GF-D8 (cell line): ENCODE results near the gene TMEM107.

ENCODE experiments used
- DNase-seq: peaks from one replicate; lab custom pipeline; 2025; lab: John Stamatoyannopoulos, UW

TMEM107 gene

DNA sequence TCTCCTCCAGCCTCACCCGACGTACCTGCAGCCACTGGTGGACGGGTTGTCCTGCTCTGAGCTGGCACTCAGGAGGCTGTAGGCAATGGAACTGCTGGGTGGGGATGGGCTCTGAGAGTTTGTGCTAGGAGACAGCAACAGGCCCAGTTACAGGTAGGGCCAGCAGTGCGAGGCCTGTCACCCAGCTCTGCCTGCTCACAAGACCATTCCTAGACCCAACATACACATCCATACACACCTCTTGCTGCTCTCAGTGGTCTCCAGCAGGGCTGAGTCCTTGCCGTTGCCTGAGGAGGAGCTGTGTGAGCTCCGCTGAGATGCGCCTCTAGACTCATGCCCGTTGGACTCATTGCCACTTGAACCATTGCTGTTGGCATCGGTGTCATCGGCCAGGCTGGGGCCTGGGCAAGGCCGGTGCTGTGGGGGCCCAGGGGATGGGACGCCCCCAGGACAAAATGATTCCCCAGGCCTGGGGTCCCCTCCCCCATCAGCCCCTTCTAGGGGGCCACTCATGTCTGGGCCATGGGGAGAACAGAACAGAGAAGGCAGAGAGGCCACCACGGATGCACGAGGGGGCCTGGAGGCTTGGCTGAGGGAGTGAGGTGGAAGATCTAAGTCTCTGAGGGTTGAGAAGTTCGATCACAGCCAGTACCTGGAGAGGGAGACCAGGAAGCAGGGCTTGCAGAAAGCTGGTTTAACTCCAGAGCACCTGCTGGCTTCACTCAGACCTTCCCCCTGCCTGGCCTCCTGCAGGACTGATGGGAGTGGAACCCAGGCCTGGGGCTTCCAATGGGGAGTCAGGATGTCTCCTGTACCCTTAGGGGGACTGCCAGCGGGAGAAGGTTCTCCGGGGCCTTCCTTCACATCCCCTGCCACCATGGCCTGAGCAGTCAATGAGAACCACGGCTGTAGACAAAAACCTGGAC is 25.7 kb downstream of the TMEM107 start:
- DNase-seq, result no peak

DNA sequence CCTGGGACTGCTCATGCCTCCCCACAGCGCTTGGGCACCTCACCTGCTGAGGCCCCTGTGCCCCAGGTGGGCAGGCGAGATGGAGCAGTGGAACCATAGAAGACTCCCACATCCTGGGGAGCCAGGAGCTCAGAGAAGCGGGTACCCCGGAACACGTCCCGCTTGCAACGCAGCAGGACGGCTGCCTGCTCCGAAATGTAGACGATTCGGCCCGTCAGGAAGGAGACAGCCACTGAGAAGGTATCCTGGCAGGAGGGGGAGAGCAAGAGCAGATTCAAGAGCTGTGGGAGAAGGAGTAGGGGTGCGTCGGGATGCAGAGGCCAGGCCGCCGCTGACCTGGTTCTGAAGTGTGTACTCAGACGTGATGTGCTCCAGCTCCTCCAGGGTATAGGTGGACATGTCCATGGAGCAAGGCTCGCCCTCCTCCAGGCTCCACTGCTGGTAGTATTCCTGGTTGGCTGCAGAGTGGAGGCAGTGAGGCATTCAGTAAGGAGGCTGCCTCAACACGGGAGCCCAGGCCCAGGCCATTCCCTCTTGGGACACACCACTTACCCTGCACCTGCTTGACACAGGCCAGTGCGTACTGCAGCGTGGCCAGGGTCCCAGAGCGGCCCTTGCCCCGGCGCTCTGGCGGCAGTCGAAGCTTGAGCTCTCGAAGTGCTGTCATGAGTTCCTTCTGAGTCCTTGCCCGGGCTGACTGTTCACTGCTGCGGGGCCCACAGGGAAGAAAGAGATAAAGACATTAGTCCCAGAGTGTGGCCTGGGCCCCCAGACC is 26.6 kb downstream of the TMEM107 start:
- DNase-seq, result no peak

DNA sequence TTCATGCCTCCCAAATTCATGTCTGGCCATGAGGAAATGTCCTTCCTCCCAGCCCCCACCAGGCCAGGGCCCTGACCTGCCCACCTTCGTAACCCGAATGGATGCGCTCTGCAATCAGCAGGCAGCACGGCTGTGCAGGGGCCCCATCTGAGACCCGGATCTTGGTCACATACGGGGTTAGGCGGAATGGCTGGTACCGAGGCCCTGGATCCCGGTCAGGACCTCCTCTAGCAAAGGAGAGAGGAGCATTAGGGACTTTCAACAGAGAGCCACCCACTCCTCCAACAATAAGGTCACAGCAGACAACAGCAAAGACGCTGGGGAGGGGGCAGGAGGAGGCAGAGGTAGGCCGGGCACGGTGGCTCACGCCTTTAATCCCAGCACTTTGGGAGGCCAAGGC is 27.6 kb downstream of the TMEM107 start:
- DNase-seq, result no peak

DNA sequence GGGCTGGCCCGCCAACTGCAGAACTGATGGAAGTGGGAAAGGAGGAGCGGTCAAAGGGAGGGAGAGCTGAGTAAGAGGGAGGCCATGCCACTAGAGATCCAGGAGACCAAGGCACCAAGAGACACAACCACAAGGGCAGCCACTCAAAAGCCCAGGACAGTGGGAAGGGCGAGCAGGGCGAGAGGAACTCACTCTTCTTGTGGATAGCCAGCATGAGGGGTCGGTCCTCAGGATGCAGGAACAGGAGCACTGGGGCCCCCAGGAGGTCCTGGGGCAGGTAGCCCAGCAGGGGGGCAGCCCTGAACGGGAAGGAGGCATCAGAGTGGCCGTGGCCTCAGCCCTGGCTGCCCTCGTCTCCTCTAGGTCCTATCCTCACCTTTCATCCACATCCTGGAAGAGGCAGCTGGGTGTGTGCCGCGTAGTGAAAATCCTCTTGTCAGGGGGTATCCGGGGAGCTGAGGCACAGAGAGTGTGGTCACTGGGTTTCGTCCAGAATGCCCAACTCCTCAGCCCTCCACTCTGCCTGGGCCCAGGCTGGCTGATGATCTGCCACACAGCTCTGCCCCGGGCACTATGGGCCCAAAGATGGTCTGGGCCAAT is 28.3 kb downstream of the TMEM107 start:
- no peak for DNase-seq

DNA sequence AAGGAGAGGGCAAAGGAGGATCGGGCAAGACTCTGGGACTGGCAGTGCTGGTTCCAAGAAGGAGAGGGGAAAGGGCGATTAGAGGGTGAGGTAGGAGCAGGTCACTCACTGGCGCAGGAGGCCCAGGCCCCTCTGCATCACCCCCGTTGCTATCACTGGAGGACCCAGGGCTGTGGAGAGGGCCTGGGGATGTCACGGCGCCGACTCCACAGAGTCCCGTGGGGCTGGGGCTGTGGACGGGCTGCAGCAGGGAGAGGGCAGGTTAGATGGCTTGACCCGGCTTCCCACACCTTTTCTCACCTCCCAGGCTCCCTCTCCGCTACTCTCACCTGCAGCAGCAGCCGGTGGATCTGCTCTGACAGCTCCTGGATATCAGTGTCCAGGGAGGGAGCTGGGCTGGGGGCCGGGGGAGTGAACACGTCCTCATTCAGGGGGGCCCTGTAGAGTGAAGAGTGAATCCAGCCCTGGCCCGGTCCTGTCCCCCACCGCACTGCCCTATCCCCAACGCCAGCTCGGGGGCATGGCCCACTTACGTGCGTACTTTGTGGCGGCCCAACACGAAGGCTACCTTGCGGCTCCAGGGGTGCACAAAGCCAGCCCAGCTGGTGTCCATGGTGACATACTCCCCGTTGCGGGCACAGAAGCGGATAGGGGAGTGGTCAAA is 28.9 kb downstream of the TMEM107 start:
- no peak for DNase-seq

DNA sequence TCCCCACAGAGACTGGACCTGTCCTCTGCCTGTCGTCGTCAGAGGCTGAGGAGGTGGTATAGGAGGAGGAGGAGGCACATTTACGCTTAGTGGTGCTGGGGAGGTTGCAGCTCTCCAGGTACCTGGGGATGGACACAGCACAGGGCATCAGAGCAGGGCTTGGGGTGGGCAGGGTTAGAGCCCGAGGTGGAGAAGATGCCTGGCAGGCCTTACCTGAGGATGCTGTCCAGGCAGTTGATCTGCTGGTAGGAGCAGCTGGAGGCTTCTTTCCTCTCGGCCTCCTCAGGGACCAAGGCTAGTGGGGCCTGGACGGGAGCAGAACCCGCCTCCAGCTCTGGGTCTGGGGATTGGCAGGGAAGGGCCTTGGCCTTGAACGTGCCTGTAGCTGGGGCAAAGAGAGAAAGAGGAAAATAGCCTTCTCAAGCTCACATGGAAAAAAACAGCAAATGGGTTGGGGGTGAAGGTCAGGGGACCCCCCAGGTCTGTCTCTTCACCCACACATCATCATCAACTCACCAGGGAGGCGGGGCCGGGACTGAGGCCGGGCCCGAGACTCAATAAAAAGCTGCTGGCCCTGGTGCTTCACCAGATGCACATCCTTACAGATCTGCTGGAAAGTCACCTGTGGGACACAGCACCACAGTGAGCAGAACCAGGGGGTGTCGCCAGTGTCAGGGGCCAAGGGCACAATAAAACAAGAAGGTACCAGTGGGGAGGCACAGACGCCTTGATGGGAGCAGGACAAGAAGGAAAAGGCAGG is 29.6 kb downstream of the TMEM107 start:
- no peak for DNase-seq

DNA sequence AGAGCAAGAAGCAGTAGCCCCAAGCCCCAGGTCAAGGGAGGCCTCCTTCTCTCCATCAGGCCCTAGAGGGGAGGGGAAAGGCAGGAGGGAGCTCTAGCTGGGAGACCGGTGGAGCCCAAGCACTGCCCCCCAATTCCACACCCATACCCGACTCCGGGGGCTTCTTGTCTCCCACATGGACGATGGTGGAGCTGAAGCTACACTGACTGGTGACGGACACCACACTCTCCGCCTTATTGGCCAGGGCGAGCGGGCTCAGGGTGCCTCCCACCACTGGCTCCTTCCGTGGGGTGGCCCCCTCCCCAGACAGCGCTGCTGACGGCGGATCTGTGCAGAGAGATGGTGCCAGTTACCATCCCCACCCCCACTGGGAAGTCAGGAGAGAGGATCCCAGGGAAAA is 30.4 kb downstream of the TMEM107 start:
- DNase-seq, result no peak

DNA sequence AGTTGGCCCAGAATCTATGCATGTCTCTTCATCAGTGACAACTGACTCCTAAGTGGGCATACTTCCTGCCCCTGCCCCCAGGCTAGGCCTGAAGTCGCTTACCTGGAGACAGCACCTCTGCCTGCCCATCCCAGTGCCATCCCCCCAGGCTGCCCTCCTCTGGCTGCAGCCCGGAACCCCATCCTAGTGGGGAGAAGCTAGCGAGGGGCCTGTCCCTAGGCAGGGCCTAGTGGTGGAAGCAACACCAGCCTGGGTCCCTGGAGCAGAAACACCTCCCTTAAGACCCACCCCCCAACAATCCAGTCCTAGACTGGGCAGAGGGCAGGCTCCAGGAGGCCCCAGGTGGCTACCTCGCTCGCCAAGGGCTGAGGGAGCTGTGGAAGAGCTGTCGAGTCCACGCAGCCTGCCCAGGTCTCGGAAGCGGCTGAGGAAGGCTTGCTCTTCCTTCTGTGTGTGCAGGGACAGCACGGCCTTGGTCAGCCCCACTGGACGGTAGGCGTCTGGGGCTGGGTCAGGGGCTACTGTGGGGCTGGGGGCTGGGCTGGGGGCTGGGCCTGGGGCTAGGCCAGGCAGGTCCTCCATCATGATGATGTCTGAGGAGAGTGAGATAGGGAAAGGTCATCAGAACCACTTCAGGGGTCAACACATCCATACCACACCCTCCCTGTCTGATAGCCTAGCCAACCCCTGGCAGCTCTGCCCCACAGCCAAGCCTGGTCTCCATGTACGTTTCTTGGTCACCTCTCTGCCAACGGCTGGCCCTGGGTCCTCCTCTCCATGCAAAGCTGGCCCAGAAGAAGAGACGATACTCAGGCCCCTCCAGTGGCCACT is 31.6 kb downstream of the TMEM107 start:
- no peak for DNase-seq

DNA sequence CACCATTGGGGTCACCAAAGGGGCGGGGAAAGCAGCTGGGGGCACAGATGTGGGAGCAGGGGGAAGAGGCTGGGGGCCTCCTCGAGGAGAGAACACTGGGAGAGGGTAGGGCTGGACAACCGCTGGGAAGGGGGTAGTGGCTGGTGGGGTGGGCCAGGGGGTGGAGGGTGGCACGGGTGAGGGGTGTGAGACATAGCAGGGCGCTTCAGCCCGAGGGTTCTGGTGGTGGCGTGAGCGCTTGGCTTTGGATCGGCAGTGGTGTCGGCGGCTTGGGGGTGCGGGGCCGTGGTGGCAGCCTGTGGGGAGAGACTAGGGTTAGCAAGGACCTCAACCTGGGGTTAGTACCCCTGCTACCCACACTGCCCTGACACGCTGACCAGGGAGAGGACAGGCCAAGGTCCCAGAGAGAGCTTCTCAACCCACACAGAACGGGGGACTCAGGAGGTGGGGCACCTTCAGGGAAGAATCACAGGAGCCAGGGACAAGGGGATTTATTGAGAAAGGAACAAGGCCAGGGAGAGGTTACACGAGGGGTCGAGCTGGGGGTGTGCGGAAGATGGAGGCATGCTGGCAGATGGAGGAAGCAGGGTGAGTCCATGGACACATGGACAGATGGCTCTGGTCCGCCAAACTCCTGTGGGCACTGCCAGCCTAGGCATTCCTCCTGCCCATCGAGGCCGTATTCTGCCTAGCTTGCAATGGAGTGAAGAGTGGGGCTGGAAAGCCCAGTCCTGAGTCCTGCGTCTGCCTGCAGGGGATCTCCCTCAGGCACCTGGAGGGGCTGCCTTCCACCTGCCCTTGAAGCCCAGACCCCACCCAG is 32.4 kb downstream of the TMEM107 start:
- DNase-seq, result no peak

DNA sequence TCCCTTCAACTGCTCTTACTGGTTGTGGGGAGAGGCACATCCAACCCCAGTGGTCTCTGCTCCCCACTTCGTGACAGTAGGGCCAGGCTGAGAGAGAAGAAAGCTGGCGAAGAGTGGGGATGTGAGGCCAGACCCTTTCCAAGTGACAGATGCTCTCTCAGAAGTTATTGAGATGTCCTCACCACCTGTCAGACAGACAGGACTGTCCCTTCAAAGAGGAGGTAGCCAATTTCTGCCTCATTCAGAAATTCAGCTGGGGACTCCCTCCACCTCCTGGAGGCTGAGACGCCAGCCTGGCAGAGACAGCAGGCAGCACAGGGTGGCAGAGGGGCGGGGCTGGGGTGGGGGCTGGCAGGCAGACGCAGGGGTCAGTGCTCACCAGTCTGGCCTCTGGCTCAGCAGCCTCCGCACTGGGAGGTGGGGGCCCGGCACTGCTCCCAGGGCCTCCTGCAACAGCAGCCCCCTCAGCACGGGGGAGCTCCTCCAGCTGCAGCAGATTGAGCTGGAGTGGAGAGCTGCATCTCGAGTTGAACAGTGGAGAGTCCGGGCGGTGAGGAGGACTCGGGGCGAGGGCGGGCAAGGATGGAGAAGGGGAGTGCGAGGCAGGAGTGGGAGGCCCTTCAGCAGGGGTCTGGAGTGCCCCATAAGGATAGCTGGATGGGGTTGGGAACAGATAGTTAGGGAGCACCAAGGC is 33.1 kb downstream of the TMEM107 start:
- DNase-seq, result no peak

DNA sequence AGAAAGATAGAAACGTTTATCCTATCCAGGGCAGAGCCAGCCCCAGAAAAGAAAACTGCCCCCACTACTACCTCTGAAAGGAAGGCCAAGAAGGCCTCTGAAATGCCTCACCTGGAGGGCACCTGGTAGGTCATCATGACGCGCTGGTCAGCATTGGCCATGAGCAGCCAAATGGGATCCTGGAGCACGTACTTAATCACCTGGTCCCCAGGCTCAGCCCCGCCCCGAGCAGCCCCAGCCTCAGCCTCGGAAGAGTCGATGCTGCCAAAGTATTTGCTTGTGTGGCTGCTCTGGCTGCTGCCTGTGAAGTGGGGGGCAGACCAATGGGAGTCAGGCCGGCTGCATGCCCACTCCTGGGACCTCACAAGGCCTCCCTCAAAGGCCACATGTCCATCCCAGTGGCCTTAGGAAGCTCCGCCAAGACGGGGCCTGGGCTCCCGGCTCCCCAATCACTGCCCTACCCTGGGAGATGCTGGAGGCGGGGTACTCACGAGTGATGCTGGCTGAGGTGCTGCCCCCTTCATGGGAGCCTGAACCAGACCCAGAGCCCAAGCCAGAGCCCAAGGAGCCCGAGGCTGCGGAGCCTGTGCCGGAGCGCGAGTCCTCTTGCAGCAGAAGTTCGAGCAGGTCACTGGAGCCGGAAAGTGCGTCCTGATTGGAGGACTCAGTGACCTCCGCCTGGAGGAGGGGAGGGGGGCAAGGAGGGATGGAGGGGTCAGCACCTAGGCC is 33.9 kb downstream of the TMEM107 start:
- DNase-seq, result no peak

DNA sequence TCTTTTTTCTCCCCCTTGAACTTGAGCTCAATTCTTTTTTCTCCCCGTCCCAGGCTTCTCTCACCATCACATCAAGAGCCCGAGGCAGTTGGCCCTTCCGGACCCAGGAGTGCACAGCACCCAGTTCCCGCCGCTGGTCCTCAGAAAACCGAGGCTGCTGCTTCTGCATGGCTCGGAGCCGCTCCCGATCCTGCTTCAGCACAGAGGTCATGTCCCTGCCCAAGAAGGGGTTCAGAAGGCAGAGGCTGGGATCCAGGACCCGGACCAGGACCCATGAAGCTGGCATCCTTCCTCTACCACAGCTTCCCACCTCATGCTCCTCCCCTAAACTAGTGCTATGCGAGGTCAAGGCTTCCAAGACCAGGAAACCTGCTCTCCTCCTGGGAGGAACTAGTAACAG is 34.4 kb downstream of the TMEM107 start:
- no peak for DNase-seq

DNA sequence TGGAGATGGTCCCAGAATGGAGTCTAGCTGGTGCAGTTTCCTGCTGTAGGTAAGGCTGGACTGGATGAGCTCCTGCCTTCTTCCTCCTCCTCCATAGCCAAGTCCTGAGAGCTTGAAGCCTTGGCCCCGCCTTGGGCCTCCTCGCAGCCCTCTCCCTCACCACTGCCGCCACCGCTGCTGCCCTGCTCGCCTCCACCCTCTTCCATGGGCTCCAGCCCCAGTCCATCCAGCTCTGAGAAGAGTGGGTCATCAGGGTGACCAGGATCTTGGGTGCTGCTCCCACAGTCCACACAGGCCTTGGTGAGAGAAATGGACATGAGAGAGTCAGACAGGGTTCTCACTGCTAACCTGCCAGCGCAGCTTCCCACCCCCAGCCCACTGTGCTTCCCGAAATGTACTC is 35.1 kb downstream of the TMEM107 start:
- no peak for DNase-seq

DNA sequence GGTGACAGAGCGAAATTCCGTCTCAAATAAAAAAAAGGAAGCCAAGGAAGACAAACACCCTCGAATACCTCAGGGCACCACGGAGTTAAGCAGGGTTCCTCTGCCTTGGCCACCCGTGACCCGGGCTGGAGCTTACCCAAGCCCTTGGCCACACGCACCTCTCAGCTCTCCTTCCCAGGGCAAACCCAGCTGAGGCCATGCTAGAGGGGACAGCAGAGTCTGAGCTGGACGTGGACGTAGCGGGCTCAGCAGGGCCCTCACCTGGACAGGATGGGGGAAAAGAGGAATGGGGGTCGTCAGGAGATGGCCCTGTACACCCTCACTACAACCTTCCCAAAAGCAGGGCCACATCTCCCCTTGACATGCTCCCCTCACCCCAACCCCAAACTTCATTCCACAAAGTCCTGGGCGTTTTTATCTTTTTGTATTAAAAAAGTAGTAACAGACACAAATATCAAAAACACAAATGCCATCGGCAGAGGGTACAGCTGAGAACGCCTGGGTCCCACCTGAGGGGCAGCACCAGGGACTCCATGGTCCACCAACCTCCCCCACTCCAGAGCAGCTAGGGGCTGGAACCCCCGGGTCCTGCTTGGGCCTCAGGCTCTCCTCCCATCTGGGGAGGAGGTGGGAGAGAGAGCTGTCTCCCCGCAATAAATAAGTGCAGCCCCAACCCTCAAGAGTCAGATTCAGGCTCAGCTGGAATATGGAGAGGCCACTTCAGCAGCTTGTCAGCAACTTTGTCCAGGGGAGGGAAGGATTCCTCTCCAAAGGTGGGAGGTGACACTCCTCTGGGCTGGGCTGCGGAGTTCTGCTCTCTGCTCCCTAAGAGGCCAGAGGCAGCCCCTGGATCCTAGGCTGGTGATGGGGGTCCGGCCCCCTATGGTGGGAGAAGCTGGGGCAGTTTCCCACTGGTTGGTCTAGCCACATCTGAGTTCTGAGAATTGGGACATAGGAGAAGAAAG is 35.8 kb downstream of the TMEM107 start:
- no peak for DNase-seq

DNA sequence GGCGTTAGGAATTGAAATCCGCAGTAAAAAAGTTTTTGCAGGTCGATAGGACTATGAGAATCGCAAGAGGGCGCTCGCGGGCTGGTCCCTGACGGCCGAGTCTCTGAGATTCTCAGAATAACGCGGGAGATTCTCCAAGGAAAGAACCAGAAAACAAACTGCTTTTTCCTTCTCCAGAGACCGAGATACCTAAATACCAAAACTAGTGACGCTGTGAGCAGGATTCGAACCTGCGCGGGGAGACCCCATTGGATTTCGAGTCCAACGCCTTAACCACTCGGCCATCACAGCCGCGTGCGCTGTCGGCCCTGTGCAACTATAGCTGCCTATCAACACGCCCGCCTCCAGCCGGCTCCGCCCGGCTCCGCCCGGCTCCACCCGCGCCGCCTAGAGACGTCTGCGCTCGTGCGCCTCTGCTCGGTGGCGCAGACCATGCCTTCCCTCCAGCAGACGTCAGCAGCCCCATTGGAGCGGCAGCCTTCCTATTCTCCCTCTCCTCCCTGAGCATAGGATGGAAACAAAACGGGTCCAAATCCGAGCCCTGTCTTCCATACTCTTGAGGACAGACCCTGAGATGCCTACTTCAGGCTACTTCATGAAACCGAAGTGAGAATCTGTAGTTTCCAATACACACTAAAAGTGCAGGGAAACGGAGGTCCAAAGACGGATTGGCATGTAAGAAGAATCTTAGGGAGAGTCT is 37.4 kb downstream of the TMEM107 start:
- DNase-seq, result peak; percentile 77

DNA sequence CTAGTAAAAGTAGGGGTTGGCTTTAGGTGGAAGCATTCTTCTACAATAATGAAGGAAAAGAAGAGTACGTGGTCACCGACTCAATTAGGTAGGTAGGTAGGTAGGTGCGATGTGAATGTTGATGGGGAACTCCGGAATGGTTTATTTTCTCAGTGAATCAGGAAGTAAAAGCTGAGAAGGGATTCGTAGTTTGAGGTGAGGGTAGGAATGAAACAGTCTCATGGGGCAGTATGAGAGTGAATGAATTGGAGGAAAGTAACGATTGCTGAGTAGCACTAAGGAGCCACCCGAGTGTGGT is 37.9 kb downstream of the TMEM107 start:
- DNase-seq, result no peak
